SW480 (cell line): ENCODE data around the gene GRIN2A.

ENCODE experiments used
- DNase-seq: peaks from one replicate; pipeline ENCODE4 v3.0.0-alpha.2; 2016; ENCODE audit warnings: low spot score

Gene GRIN2A

DNA sequence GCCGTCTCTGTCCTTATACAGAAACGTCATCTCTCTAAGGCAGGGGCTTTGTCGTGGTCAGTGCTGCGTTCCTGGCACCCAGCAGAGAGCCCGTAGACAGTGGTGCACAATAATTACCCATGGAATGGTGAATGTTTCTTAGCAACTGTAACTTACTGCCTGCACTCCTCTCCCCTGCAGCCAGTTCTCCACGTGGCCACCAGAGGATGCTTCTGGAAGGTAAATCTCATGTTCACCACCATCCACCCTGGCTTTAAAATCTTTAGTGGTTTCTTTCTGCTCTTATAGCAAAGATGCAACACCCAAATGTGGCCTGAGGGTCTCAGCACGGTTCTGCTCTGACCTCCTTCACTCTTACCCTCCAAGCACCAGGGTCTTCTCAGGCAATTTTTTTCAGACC is 150.8 kb downstream of the GRIN2A start:
- DNase-seq: no peak

DNA sequence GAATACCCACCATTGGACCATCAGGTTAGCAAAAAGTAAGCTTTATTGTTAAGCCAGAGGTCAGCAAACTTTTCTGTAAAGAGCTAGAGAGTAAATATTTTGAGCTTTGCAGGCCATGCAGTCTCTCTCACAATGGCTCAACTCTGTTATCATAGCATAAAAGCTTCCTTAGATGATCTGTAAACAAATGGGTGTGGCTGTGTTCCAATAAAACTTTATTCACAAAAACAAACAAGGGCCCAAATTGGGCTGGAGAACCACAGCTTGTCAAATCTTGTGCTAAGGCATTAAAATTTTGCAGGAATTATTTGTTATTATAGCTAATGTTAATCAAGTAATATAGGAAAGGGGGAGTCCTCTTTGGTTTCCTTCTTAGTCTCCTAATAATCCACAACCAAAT is 153.6 kb downstream of the GRIN2A start:
- no peak for DNase-seq

DNA sequence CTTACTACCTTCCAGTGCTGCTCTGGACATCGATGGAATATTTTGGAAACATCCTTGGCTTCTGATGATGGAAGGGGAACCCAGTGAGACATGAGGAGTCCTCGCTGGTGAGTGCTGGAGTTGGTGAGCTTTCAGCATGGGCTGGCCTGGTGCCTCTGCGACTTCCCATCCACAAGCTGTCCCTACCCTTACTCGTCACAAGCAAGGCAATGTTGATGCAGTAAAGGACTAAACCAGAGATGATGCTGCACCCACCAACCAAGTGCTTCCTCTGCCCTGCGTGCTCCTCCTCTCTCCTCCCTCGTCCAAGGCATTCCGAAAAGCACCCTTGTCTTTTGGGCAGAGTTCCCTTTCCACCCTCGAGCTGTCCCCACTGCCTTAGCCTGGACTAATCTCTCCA is 154.7 kb downstream of the GRIN2A start:
- DNase-seq: no peak

DNA sequence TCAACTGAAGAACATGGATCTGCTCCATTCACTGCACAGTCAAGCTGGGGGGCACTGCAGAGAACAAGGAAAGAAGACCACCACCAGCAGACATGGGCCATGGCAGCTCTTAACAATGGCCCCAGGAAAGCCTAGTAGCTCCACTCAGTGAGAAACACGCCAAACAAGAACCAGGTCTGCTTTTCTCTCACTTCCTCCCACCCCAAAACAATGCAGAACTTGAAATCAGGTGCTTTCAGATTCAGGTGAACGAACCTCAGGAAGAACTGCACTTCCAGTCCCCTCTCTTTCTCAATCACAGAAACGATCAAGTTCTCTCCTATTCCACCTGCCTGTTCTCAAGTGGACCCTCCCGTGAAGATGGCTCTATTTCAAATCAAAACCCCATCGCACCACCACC is 155.6 kb downstream of the GRIN2A start:
- DNase-seq: no peak

DNA sequence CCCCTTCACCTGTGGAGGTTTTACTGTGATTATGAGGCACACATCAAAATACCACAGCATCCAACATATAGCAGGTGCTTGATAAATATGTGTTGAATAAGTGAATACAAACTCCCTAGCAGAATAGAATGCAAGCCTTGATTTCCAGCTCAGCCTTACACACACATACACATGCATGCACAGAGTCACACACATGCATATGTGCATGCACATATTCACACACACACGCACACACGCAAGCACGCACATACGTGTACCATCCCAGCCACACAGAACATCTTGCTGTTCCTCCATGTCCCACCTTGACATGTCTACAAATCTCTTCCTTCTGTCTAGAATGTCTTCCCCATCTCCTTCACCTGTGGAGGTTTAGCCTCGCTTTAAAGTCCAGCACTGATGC is 160.1 kb downstream of the GRIN2A start:
- DNase-seq: no peak

DNA sequence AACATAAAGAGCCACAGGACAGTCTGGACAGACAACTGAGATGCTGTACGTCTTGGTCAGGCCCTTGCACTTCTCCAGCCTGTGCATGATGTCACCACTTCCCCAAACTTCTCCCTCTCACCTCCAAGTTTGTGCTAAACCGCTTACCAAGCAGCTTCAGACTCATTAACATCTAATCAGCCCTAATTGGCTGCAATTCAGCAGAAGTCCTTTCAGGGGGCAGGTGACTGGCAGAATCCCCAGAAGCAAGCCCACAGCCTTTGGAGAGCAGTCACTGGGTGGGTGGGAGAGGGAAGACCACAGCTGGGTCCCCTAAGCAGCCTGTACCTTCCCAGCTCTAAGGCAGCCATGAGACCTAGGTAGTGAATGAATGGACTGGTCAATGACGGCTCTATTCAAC is 161.4 kb downstream of the GRIN2A start:
- DNase-seq: no peak

DNA sequence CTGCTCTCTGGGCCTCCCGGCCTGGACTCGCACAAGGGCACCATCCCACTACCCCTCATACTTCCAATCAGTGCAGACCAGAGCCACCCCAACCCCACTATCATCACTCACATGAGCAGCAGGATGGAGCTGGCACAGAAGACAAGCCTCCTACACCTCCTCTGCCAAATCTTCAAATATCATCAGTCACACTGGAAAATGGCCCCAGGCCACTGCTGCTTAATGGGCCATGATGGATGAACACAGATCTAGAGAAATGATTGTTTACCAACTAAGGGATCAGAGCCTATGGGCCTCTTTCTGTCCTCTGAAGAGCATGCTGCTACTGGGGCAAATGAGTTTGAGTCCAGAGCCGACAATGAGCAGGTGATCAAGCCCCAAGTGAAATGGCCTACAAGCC is 165.5 kb downstream of the GRIN2A start:
- no peak for DNase-seq

DNA sequence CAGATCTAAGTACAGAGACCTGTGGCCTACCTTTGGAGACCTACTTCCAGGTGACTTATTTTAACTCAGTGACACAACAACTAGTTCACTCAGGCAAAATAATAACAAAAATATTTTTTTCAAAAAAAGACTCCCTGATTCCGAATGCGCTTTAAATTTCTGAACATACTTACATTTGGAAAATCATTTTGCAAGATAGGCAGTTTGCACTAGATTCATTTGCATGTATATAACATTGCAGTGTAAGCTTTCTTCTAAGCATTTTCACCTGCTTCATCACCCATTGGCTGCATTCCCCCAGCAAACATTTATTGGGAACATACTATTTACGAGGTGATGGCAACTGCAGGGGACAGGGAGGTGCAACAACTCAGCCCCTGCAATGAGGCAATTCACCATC is 166.8 kb downstream of the GRIN2A start:
- DNase-seq: no peak

DNA sequence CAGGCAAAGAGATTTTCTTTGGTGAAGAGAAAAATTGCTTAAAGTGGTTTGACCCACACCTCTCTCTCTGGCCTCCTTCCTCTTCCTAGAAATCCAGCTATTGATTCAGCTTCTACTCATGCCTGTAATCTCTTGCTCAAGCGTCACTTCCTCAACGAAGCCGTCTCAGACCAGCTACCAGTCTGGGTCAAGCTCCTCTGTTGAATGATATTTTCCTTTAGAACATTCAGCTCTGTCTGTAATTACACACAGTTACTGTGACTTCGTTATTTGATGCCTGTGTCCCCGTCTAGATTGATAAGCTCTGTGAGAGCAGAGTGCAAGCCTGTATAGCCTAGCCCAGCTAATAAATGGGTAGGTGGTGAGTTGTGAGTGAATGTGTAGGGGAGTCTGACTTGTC is 168.5 kb downstream of the GRIN2A start:
- no peak for DNase-seq

DNA sequence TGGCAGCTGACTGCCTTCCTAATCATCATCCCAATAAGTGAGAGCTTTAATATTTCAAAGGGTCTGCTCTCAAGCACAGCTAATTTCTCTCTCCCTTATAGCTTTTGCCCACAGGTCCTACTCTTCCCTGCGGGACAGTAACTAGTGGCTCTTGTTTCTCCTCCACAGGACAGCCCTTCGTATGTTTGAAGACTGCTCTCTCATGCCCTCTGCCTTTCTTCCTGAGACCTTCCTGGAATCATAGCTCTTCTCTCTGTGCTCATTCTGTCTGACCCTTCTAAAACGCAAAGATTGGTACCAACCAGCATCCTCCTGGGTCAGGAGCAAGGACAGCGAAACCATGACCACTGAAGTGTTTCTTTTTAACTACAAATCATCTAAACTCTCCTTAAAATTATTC is 168.9 kb downstream of the GRIN2A start:
- DNase-seq: no peak

DNA sequence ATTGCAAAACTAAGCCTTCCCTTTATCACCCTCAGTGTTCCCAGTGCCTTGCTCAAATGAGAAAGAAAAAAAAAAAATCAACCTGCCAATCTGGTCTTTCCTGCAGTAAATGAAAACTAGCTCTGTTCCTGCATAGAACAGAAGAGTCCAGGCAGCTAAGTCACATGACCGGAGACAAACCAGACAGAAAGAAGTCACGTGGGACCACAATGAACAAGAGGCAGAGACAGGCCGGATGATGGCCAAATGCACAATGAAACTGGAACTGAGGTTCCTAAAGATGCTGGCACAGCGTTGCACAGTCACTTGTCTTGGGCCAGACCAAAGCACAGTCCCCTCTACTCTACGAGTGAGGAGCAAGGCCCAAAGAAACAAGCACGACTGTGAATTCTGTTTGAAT is 172.5 kb downstream of the GRIN2A start:
- DNase-seq: no peak

DNA sequence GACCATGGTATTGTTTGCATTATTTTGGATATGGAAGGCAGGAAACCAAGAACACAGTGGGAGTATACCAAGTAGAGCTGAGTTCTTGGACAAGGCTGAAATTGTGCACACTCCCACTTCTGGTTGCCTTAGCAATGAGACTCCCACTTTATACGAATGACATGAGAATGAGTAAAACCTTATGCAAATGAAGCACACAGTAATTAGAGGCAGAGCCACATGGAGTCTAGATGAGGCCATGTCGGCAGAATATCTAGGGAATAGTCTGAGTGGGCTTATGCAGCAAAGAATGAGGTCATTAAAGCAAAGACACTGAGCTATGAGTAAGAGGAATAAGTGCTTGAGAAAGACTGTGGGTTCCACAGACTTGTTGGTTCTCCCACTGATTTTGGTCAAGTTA is 178.7 kb downstream of the GRIN2A start:
- DNase-seq: no peak

DNA sequence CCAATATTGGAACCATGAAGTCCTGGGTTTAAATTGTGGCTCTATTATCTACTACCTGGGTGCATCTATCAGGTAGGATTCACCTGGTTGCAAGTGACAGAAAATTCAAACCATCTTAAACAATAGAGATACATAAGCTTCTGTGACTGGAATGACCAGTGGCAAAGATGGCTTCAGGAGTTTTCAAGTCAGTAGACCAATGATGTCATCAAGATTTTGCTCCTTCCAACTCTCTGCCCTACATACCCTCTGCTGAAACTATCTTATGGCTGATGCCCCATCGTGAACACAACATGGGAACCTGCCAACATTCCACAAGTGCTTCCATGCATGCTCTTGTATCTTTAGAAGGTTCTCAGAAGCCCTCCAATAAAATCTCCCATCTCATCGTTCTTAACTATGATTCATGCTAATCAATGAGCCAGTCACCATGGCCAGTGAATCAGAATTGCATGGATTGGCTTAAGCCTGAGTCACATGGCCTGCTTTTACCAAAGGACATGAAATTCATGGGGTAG is 180.9 kb downstream of the GRIN2A start:
- no peak for DNase-seq

DNA sequence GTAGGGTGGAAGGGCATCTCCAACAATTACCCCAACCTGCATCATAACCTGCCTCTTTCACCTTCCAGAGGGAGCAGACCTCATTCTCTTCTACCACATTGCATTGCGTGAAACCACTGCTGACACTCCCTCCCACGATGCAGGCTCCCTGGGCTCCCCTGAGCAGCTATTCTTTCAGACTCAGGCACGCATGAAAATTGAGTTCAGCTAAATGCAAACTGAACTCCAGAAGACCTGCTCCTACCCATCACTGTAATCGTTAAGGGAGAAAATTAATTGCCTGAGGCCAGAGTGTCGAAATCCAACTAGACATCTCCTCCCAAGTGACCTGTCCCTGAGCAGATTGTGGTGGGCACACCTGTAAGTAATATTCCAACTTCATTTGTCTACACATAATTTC is 186.0 kb downstream of the GRIN2A start:
- DNase-seq: no peak

DNA sequence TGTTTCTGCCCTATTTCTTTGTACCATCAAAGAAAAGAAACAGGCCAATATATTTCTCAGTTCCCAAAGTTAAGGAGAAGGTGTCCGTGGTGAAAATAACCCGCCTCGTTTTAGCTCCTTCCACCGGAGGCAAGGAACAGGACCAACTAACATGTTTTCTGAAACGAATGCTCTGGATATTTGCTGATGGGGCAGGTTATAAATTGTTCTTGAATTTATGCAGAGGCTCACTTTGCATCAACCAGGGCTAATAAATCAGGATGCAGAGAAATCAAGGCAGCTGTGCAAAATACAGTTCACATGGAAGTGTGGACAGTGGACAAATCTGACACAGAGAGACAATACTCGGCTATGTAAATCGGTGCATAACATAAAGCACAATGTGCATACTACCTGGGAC is 189.8 kb downstream of the GRIN2A start:
- DNase-seq: no peak

DNA sequence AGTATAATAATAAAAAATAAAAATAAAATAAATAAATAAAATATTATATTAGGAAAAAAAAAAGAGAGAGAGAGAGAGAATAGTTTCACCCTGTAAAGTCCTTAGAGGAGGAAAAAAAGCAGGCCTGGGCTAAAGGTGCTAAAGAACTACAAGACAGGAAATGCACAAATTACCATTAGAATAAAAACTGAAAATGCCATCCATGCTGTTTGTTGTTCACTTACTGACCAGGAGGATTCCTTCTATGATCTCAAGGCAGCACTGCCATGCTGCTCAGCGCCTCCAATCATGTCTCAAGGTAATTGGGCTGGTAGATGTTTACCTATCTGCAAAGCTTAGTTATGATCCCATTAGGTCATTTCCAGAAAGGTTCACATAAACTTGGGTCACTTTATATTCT is 201.2 kb downstream of the GRIN2A start:
- DNase-seq: no peak

DNA sequence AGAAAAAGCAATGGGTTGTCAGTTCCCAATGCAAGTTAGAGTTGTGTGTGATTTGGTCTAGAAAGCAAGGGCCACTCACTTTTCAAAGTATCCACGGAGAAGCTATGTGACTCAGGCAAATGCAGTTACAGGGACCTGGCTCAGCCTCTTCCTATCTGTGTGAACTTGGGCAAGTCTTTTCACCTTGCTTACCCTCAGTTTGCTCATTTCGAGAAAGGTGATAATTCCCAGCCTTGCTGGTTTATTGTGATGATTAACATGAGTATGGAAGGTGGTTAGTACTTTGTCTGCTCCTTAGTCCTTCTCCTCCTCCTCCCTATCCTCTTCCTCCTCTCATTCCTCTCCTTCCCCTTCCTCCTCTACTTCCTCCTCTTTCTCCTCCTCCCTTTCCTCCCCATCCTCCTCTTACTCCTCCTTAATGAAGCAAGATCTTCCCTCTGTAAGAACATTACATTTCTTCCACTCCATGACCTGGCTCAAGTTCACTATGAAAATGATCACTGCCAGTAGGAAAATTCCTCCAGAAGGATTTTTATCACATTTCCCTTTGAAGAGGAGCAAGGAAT is 204.0 kb downstream of the GRIN2A start:
- DNase-seq: no peak

DNA sequence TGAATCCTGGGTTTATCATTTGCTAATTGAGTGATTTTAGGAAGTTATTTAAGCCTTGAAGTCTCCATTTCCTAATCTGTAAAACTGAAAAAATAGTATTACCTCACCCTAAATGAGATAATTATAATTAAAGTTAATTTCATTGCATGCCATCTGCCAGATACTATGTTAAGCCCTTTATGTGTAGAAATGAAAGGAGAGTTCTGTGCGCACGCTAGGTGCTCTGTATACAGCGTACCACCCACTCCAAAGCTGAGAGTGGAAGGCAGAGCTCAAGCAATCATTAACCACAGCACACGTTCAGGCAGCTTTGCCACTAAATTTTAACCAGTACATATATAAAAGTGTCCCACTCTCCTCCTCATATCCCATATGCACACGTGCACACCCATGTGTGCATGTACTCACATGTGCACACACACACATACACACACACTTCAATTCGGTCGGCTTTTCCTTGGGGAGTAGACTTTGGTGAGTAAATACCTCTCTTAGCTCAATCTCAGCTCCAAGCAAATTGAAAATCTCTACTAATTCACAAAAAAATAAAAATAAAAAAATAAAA is 204.8 kb downstream of the GRIN2A start:
- DNase-seq: no peak

DNA sequence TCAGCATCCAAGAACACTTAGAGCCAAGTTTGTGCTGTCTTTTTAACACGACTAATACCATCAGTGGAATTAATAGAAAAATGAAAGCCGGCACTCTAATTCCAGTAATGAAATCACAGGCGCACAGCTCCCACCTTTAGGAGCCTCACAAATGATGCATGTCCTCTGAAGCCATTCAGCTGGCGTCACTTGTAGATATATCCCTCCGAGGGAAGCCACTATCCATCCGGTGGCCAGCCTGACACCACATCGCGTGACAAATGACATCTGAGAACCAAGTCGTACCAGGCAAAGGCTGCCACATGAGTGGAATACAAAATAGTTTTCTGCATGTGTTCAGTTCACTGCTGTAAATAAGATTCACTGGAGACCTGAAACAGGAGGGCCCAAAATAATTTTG is 205.6 kb downstream of the GRIN2A start:
- no peak for DNase-seq

DNA sequence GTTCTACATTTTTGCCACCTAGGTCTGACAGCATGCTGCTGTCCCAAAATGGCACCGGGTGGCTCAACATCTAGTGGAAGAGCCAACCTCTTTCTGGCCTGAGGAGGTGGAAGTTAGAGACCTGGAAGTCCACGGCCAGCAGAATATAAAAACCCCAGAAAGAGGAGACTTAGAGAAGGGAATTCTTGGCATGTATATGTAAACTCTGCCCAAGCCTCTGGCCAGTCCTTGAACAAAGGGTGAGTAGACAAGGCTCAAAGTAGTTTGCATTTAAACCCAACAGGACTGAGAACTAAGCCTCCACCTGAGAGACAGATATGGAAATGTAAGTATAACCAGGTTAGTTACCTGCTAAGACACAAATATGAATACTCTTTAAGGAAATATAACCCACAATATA is 210.3 kb downstream of the GRIN2A start:
- DNase-seq: no peak

DNA sequence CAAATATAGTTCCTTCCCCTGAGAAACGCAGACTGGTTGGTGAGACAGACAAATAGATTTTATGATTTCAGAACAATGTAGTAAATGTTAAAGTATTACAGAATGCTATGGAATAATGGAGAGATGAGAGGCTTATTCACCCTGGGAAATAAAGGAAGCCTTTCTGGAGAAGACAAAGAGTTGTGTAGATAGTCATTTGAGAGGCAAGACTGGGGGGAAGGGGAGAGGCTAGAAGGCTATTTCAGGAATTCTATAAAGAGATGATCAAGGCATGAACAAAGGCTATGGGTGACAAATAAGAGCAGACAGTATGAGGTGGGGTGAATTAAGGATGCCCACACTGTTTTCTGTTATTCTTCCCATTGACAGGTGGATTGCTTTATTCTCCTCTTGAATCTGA is 211.4 kb downstream of the GRIN2A start:
- DNase-seq: no peak

DNA sequence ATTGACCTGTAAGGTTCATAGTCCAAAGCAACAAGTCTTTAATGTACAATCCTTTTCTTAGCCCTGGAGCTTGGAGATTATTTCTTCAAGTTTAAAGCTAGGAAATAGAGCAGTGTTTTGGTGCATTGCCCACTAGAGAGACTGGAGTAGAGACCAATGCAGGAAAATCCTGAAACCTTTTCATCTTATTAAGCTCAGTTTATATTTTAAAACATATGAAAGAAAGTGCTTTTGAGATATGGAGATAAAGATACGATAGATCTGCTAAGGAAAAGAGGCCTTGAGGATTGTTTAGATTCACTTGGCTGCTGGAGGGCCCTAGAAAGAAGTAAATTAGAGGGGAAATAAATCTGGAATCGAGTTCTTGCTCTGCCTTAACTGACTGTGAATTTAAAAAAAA is 212.0 kb downstream of the GRIN2A start:
- no peak for DNase-seq

DNA sequence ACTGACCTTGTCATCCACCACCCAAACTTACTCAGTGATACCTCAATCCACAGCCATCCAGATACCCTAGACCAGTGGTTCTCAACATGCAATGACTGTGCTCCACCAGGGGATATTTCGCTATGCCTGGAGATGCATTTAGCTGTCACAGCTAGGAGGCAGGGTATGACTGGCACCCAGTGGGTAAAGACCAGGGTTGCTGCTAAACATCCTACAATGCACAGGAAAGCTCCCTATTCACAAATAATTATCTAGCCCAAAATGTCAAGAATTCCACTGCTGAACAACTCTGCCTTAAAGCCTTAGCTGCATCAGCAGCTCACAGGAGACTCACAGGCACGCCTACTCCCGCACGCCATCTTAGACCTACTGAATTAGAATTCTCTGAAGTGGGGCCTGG is 212.6 kb downstream of the GRIN2A start:
- no peak for DNase-seq

DNA sequence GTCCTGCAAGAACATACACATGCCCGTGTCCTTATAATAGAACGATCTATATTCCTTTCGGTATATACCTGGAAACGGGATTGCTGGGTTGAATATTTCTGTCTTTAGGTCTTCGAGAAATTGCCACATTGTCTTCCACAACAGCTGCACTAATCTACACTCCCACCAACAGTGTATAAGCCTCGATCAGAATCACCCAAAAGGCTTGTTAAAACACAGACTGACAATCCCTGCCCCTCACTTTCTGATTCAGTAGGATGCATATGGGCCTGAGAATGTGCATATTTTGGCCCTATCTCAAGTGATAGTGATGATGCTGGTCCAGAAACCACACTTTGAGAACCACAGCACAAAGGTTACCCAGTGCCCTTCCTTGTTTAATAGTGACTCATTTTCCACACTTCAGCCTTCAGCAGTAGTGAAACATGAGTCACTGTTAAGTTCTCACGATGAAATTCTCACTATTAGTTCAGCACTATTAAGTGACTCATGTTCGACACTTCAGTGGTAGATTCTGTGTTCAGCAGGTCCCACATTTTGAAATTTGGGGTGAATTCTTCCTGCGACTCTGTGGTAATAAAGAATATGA is 215.6 kb downstream of the GRIN2A start:
- peak; percentile 32 for DNase-seq
